Esophagus (tissue), 2 donors: ENCODE results near the gene FOXN3. TPM values are rescaled to one million over a fixed set of nuclear protein-coding genes. Genes with fewer than 3 reads are reported as not detected.

Experiments
- H3K27ac ChIP-seq, 2 donors: one replicate each; pipeline ENCODE4 v1.5.1; 2013; ENCODE audit warnings: low read depth in 2 of 2, mild to moderate bottlenecking in 2 of 2, inconsistent platforms in 1 of 2, low read length in 1 of 2, moderate library complexity in 1 of 2
- H3K27me3 ChIP-seq, 2 donors: one replicate each; pipeline ENCODE4 v1.6.1; 2013; ENCODE audit warnings: low read length in 2 of 2, control low read depth in 1 of 2, mild to moderate bottlenecking in 1 of 2; ENCODE audit not compliant: insufficient read depth in 2 of 2, control insufficient read depth in 1 of 2
- H3K36me3 ChIP-seq, 2 donors: one replicate each; pipeline ENCODE4 v1.6.1; 2013; ENCODE audit warnings: low read length in 1 of 2; ENCODE audit not compliant: control insufficient read depth in 2 of 2, insufficient read depth in 2 of 2
- H3K4me1 ChIP-seq, 2 donors: one replicate each; pipeline ENCODE4 v1.6.1; 2013; ENCODE audit warnings: low read length in 1 of 2; ENCODE audit not compliant: control insufficient read depth in 2 of 2, insufficient read depth in 2 of 2
- H3K4me3 ChIP-seq, 2 donors: one replicate each; pipeline ENCODE4 v1.5.1; 2013; ENCODE audit warnings: low read length in 2 of 2, mild to moderate bottlenecking in 2 of 2, low read depth in 1 of 2, moderate library complexity in 1 of 2
- H3K9me3 ChIP-seq, 2 donors: one replicate each; pipeline ENCODE4 v1.6.1; 2013; ENCODE audit warnings: mild to moderate bottlenecking in 2 of 2, low read depth in 1 of 2, low read length in 1 of 2, moderate library complexity in 1 of 2; ENCODE audit not compliant: control insufficient read depth in 2 of 2, insufficient read depth in 1 of 2
- WGBS, 2 donors: extraction: QIAGEN DNeasy Blood & Tissue Kit; methylation state at CpG; one replicate each; pipeline ENCODE4 v1.1.7; 2013; 5-methylcytosine and 5-hydroxymethylcytosine counted together
- polyA plus RNA-seq, 2 donors: library from polyadenylated mRNA; stranded (reverse); fragments of 200-250 nt; gene quantifications; one replicate each; pipeline ENCODE4 v1.2.3, GENCODE V29; 2013
- donor health status: healthy with polysubstance abuse.
- donor health status: Bipolar disorder and iron deficiency.

Gene FOXN3
- polyA plus RNA-seq, 2 donors, result 10.3 to 14.1 TPM

DNA sequence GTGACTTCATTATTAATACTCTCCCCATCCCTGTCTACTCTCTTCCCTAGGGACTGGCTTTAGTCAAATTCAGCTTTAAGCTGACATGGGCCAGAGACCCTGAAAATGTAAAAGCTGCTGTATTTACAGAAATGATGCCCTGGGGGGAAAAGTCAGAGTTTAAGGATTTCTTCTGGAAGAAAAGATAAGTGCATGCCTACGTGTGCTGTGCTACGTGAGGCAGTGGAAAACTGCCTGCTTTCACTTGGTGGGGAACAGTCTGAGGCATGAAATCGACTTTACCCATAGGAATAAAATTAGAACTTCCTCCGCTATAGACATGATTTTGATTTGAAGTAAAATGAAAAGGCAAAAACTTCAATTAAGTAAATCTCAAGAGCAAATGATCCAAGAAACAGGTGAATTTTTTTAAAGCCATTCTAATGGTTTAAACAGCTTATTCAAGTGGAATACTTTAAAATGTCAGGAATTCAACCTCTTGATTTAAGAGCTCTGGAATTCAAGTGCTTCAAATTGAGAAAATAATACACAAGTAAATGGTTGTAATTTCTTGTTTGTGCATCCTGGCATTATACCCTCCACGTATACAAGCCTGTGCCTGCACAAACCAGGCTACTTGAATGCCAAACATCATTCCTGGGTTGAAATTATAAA is 168.5 kb downstream of the FOXN3 start:
- H3K27me3 ChIP-seq, result no peaks in the 10 kb centered on the region
- WGBS, 2 donors, result 69 to 78% methylated on average over 5 of the region's 5 CpGs
- H3K4me1 ChIP-seq, result peaks cover 2 to 5% of the 10 kb centered on the region in 2 donors
- H3K36me3 ChIP-seq, result peaks cover 2 to 4% of the 10 kb centered on the region in 2 donors
- H3K4me3 ChIP-seq, result no peak overlapping the region
- H3K9me3 ChIP-seq, result no peaks in the 10 kb centered on the region
- no peak overlapping the region for H3K27ac ChIP-seq

DNA sequence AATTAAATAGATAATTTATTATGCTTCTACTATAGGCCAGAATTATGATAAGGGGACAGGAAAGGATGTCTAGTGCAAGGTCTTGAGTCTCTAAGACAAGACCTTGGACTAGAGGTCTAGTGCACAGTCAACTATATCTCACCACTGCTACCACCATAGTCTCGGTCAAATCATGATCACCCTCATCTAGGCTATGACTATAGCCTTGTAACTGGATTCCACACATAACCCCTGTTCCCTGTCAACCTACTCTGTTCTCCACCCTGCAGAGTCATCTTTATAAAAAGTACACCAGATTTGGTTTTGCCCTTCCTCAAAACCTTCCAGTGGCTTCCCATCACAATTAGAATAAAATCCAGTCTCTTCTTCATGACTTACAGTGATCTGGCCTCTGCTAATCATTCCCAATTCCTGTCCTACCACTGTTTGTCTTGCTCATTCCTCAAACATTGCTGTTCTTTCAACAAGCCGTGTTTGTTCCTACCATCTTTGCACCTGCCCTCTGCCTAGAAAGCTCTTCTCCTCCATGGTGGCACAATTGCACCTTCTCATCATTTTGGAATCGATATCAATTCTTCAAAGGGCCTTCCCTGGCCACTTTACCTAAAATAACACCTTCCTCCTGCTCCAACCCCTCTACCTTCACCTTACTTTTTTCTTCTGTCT is 169.4 kb downstream of the FOXN3 start:
- 94 to 95% methylated on average over 3 of the region's 3 CpGs for WGBS, 2 donors
- H3K36me3 ChIP-seq, result peaks cover 0 to 4% of the 10 kb centered on the region in 2 donors
- no peak overlapping the region for H3K27ac ChIP-seq
- H3K4me3 ChIP-seq, result no peak overlapping the region
- peaks cover 0 to 5% of the 10 kb centered on the region in 2 donors for H3K4me1 ChIP-seq
- no peaks in the 10 kb centered on the region for H3K9me3 ChIP-seq
- H3K27me3 ChIP-seq, result no peaks in the 10 kb centered on the region

DNA sequence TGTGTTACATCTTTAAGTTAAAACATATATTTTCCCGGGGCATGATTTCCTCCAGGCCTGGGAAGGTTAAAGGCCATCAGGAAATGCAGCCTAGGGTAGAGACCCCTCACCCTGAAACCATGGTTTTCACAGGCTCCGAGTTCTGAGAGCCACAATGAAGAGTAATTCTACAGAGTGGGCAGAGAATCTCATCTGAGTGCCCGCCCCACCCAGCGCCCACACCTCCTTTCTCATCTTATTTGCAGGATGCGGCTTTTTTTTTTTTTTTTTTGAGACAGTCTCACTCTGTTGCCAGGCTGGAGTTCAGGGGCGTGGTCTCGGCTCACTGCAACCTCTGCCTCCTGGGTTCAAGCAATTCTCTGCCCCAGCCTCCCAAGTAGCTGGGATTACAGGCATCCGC is 170.7 kb downstream of the FOXN3 start:
- Histone ChIP-seq H3K27me3 (no peaks in the 10 kb centered on the region), H3K27ac (no peak overlapping the region), H3K36me3 (peaks cover 0 to 4% of the 10 kb centered on the region in 2 donors), H3K9me3 (no peaks in the 10 kb centered on the region), H3K4me3 (no peak overlapping the region), H3K4me1 (peaks cover 0 to 5% of the 10 kb centered on the region in 2 donors)
- WGBS, 2 donors, result 85 to 93% methylated on average over 8 of the region's 8 CpGs

DNA sequence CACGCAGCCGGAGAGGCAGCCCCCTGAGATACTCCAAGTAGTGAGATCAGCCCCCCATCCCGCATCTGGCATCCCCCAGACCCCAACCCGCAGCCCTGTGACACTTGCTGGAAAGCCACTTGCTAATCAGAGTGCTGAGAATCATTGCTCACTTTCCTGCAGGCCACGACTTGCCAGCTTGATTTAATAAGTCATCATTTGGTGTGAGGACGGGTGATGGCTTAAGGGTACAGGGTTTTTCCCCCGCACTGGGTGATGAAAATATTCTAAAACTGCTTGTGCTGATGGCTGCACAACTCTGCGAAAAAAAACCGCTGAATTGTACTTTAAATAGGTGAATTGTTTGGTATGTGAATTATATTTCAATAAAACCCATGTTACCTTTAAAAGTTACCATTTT is 171.2 kb downstream of the FOXN3 start:
- Histone ChIP-seq H3K27me3 (no peaks in the 10 kb centered on the region), H3K4me1 (peaks cover 0 to 5% of the 10 kb centered on the region in 2 donors), H3K27ac (no peak overlapping the region), H3K9me3 (no peaks in the 10 kb centered on the region), H3K36me3 (peaks cover 0 to 4% of the 10 kb centered on the region in 2 donors), H3K4me3 (no peak overlapping the region)
- WGBS, 2 donors, result 63 to 74% methylated on average over 9 of the region's 9 CpGs

DNA sequence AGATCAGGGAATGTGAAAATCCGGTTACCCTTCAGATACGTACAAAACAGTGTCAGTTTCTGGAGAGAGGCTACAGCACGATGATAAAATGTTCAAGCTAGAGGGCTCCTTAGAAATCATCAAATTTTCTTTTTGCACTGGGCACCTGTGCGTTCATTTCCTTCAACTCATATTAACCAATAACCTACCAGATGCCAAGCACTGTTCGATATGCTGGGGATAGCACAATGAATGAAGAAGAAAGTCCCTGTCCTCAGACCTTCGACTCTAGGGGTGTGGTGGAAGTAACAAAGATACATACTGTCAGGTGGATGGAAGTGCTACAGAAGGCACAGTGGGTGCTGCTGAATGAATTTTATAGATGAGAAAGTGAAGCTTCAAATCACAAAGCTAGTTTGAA is 172.3 kb downstream of the FOXN3 start:
- H3K36me3 ChIP-seq, result peaks cover 0 to 4% of the 10 kb centered on the region in 2 donors
- H3K4me1 ChIP-seq, result peaks cover 0 to 5% of the 10 kb centered on the region in 2 donors
- no peak overlapping the region for H3K27ac ChIP-seq
- no peaks in the 10 kb centered on the region for H3K27me3 ChIP-seq
- no peaks in the 10 kb centered on the region for H3K9me3 ChIP-seq
- no peak overlapping the region for H3K4me3 ChIP-seq
- 86 to 88% methylated on average over 6 of the region's 6 CpGs for WGBS, 2 donors

DNA sequence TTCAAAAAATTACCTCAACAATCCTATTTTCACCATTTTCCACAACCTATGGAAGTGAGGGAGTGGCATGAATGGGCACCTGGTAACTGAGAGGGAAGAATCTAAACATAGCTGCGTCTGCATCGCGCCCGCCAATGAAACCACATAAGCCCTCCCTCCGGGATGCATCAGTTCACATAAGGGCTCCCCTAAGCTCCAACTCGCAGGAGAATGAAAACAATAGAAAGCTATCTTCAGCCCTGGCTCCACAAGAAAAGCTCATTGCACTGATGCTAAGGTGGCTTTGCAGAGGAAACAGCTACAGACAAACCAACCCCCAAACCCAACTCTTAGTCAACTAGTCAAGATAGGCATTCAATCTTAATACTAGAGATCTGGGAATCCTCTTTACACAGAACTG is 173.3 kb downstream of the FOXN3 start:
- Histone ChIP-seq H3K4me1 (peaks cover 0 to 5% of the 10 kb centered on the region in 2 donors), H3K9me3 (no peaks in the 10 kb centered on the region), H3K27me3 (no peaks in the 10 kb centered on the region), H3K36me3 (peaks cover 0 to 4% of the 10 kb centered on the region in 2 donors), H3K4me3 (no peak overlapping the region), H3K27ac (no peak overlapping the region)
- WGBS, 2 donors, result 89 to 92% methylated on average over 6 of the region's 6 CpGs

DNA sequence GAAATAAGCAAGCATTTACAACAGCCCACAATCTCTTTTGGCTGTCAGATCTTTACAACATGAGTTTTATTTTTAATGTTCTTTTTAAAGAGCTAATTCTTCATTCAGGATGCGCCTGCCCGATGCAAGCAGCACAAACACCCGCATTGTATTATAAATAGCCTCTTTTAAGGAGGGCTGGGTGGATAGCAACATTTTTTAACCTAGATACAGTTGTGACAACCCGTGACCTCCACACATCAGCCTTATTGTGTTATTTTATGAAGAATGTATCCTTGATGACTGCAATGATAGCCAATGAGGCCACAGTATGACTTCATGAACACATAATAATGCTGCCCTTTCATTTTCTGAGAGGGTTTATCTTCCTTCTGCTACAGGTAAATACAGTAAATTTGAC is 173.7 kb downstream of the FOXN3 start:
- Histone ChIP-seq H3K27me3 (no peaks in the 10 kb centered on the region), H3K4me3 (no peak overlapping the region), H3K4me1 (peaks cover 0 to 3% of the 10 kb centered on the region in 2 donors), H3K9me3 (no peaks in the 10 kb centered on the region), H3K36me3 (peaks cover 0 to 4% of the 10 kb centered on the region in 2 donors), H3K27ac (no peak overlapping the region)
- 62 to 73% methylated on average over 4 of the region's 4 CpGs for WGBS, 2 donors

DNA sequence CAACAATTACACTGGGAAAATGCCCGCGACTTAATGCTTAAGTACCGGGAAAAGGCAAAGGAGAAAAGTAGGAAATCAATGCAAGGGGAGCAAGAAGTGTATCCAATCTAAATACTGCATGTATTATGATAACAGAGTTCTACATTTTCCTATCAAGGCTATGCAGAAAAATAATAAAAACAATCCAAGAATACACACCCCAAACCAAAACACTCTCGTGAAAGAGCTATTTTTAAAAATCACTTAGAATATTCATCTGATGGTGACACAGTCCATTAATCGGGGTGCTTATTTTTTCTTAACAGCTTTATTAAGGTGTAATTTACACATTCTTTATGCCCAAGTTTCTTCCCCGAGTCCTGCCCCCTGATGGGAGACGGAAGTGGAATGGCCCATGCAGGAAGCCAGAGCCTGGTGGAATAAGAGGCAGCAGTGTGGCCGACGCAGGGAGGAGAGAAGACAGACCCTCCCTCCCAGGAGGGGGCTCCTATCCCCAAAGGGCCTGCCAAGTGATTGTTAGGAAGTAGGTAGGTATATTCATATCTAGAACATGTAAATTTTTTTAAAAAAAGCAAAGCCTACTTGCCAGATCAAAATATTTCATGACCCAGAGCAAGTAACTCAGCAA is 174.3 kb downstream of the FOXN3 start:
- no peak overlapping the region for H3K27ac ChIP-seq
- H3K27me3 ChIP-seq, result no peaks in the 10 kb centered on the region
- peaks cover 0 to 4% of the 10 kb centered on the region in 2 donors for H3K36me3 ChIP-seq
- peaks cover 0 to 3% of the 10 kb centered on the region in 2 donors for H3K4me1 ChIP-seq
- WGBS, 2 donors, result 76 to 81% methylated on average over 9 of the region's 9 CpGs
- H3K4me3 ChIP-seq, result no peak overlapping the region
- H3K9me3 ChIP-seq, result no peaks in the 10 kb centered on the region

DNA sequence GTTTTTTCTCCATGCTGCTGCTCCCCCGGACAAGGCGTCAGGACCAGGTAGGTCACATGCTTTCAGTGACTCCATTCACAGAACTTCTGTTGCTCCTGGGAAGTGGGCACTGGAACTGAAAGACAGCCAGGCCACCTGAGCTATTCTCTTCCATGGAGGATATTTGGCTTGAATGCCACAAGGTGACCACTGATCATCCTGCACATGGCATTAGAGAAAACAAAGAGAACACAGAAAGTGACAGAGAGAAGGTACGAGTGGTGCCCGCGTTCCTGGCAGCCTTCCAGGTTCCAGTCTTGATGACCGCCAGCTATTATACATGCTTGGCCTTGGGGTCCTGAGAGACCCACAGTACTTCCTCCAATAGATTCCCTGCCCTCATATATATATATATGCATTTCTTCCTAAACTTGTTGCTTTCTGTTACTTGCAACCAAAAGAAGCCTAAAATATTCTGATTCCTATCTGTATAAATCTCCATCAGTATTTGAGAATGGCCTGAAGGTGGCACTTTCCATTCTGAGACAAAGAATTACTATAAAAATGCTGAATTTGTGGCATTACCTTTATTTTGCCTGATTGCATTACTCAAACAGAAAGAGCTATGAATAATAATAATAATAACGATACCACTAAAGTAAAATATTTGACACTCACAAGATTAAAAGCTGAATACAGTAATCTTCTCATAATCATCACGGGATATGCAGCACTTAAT is 174.9 kb downstream of the FOXN3 start:
- H3K36me3 ChIP-seq, result peaks cover 0 to 4% of the 10 kb centered on the region in 2 donors
- 79 to 88% methylated on average over 8 of the region's 8 CpGs for WGBS, 2 donors
- peaks cover 0 to 3% of the 10 kb centered on the region in 2 donors for H3K4me1 ChIP-seq
- no peaks in the 10 kb centered on the region for H3K9me3 ChIP-seq
- no peaks in the 10 kb centered on the region for H3K27me3 ChIP-seq
- H3K4me3 ChIP-seq, result no peak overlapping the region
- H3K27ac ChIP-seq, result no peak overlapping the region
